Measurements from ENCODE around the gene RHEBL1.

- no peak for TF ChIP-seq POLR2A (IDR thresholded peaks at IDR 0.05)
- TF ChIP-seq CTCF (IDR thresholded peaks at IDR 0.05 in 8 of 11, conservative IDR thresholded peaks at IDR 0.05 in 3 of 11), result no peak
- TF ChIP-seq POLR2AphosphoS5 (IDR thresholded peaks at IDR 0.05), result no peak
Measured at GRCh38 chr12:49097381-49097780, 27.6 kb upstream of the RHEBL1 start.
